Measurements from ENCODE around the gene CDC34. TPM values are rescaled to one million over a fixed set of nuclear protein-coding genes. Genes with fewer than 3 reads are reported as not detected.

Gene CDC34
- total RNA-seq, 2 donors from 2014 or later: 40.2 to 86.2 TPM

GRCh38 chr19:498511-498891 is 33.1 kb upstream of the CDC34 start:
- DNase-seq (ENCODE audit: low spot score) (no peak), ATAC-seq (ENCODE audit: insufficient number of reproducible peaks, low FRiP score, low read depth) (no peak)
- Histone ChIP-seq H3K36me3 (no peaks in the 10 kb centered on the region), H3K4me1 (ENCODE audit: control insufficient read depth in 1 of 2, low read depth in 2 of 2) (peaks cover 0 to 8% of the 10 kb centered on the region in 2 donors), H3K9me3 (no peaks in the 10 kb centered on the region), H3K4me3 (no peak overlapping the region), H3K27ac (no peak overlapping the region), H3K27me3 (replicated peaks; ENCODE audit: insufficient read depth) (peaks cover 6% of the 10 kb centered on the region)
- TF ChIP-seq CTCF (IDR thresholded peaks at IDR 0.05): no peak

DNA sequence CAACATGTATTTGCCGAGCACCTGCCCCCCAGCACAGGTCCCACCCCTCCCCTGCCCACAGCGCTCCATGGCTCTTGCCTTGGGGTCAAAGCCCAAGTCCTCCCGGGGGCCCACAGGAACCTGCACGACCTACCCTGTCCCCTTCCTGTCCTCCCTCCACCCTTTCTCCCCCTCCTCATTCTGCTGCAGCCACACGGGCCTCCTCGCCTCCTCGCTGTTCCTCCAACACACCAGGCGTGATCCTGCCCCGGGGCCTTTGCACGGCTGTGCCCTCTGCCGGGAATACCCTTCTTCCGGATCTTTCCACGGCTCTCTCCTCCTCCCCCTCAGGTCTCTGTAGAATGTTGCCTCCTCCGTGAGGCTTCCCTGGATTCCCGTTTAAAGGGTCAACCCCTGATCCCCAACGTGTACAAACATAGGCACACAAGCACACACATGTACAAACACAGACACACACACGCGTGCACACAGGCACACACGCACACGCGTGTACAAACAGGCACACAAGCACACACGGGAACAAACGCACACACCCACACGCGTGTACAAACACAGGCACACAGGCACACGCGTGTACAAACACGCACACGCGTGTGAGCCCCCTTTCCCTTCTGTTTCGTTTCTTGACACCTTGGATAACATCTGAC is 32.5 kb upstream of the CDC34 start:
- no peak for DNase-seq (ENCODE audit: low spot score)
- no peak for ATAC-seq (ENCODE audit: insufficient number of reproducible peaks, low FRiP score, low read depth)
- no peak for TF ChIP-seq CTCF (IDR thresholded peaks at IDR 0.05)
- H3K4me1 ChIP-seq (ENCODE audit: control insufficient read depth in 1 of 2, low read depth in 2 of 2): peaks cover 0 to 8% of the 10 kb centered on the region in 2 donors
- peaks cover 6% of the 10 kb centered on the region for H3K27me3 ChIP-seq (replicated peaks; ENCODE audit: insufficient read depth)
- H3K36me3 ChIP-seq: no peaks in the 10 kb centered on the region
- H3K9me3 ChIP-seq: no peaks in the 10 kb centered on the region
- H3K27ac ChIP-seq: no peak overlapping the region
- no peak overlapping the region for H3K4me3 ChIP-seq

DNA sequence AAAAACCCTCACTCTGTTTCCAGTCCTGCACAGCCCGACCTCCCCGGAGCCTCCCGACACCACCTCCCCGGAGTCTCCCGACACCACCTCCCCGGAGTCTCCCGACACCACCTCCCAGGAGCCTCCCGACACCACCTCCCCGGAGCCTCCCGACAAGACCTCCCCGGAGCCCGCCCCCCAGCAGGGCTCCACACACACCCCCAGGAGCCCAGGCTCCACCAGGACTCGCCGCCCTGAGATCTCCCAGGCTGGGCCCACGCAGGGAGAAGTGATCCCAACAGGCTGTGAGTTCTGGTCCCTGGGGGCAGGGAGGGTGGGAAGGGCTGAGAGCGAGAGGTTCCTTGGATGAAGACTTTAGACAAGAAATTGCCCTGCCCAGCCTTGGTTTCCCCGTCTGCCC is 29.9 kb upstream of the CDC34 start:
- DNase-seq (ENCODE audit: low spot score): no peak
- H3K36me3 ChIP-seq: no peaks in the 10 kb centered on the region

GRCh38 chr19:504616-505015 is 26.9 kb upstream of the CDC34 start:
- ATAC-seq (ENCODE audit: insufficient number of reproducible peaks, low FRiP score, low read depth) (no peak), DNase-seq (ENCODE audit: low spot score) (no peak)
- H3K4me3 ChIP-seq: no peak overlapping the region
- H3K36me3 ChIP-seq: no peaks in the 10 kb centered on the region
- H3K27ac ChIP-seq: no peak overlapping the region
- no peaks in the 10 kb centered on the region for H3K27me3 ChIP-seq (replicated peaks; ENCODE audit: insufficient read depth)
- TF ChIP-seq CTCF (IDR thresholded peaks at IDR 0.05): no peak
- no peaks in the 10 kb centered on the region for H3K9me3 ChIP-seq
- H3K4me1 ChIP-seq (ENCODE audit: control insufficient read depth in 1 of 2, low read depth in 2 of 2): peaks cover 10 to 18% of the 10 kb centered on the region in 2 donors

More for the DNA sequence above, 29.9 kb upstream of the CDC34 start:
- peaks cover 3 to 15% of the 10 kb centered on the region in 2 donors for H3K4me1 ChIP-seq (ENCODE audit: control insufficient read depth in 1 of 2, low read depth in 2 of 2)
- H3K27me3 ChIP-seq (replicated peaks; ENCODE audit: insufficient read depth): peaks cover 6% of the 10 kb centered on the region
- H3K4me3 ChIP-seq: no peak overlapping the region
- no peak overlapping the region for H3K27ac ChIP-seq
- H3K9me3 ChIP-seq: no peaks in the 10 kb centered on the region
- ATAC-seq (ENCODE audit: insufficient number of reproducible peaks, low FRiP score, low read depth): no peak
- TF ChIP-seq CTCF (IDR thresholded peaks at IDR 0.05): no peak

GRCh38 chr19:506404-507285 is 24.9 kb upstream of the CDC34 start:
- Histone ChIP-seq H3K36me3 (no peaks in the 10 kb centered on the region), H3K4me3 (peak overlapping the region; percentile 96), H3K27ac (peak overlapping the region; percentile 96), H3K27me3 (replicated peaks; ENCODE audit: insufficient read depth) (no peaks in the 10 kb centered on the region), H3K9me3 (no peaks in the 10 kb centered on the region), H3K4me1 (ENCODE audit: control insufficient read depth in 1 of 2, low read depth in 2 of 2) (peaks cover 10 to 18% of the 10 kb centered on the region in 2 donors)
- DNase-seq (ENCODE audit: low spot score) (peak; percentile 99), ATAC-seq (ENCODE audit: insufficient number of reproducible peaks, low FRiP score, low read depth) (peak; percentile 98)
- TF ChIP-seq CTCF (IDR thresholded peaks at IDR 0.05): peak; percentile 94

All from thoracic aorta (tissue), 2 donors.